Type B pancreatic cell (in vitro differentiated cells): ENCODE results near the gene DNAH11. TPM values are rescaled to one million over a fixed set of nuclear protein-coding genes. Genes with fewer than 3 reads are reported as not detected.

Experiments used
- DNase-seq: peaks from one replicate; pipeline ENCODE4 v3.0.0; 2021; ENCODE audit warnings: mixed read lengths; ENCODE audit not compliant: unreplicated experiment; ENCODE audit errors: extremely low spot score
- H3K27ac Mint-ChIP-seq: 2 replicates; pipeline ENCODE4 v1.8.0; 2021; ENCODE audit warnings: mild to moderate bottlenecking, mixed read lengths
- H3K27me3 Mint-ChIP-seq: 2 replicates; pipeline ENCODE4 v1.8.0; 2021; ENCODE audit warnings: mixed read lengths
- H3K36me3 Mint-ChIP-seq: 2 replicates; pipeline ENCODE4 v1.8.0; 2021; ENCODE audit warnings: mixed read lengths
- H3K4me1 Mint-ChIP-seq: one replicate; pipeline ENCODE4 v1.8.0; 2021; ENCODE audit warnings: mixed read lengths; ENCODE audit not compliant: unreplicated experiment
- H3K4me3 Mint-ChIP-seq: 2 replicates; pipeline ENCODE4 v1.8.0; 2021; ENCODE audit warnings: mild to moderate bottlenecking, mixed read lengths
- H3K9me3 Mint-ChIP-seq: 2 replicates; pipeline ENCODE4 v1.8.0; 2021; ENCODE audit warnings: mixed read lengths
- CTCF ChIP-seq: fragments of 200-600 bp; sonication (generic); conservative IDR thresholded peaks from 2 replicates; pipeline ENCODE4 v1.5.0; 2021; ENCODE audit warnings: antibody characterized with exemption, mild to moderate bottlenecking
- total RNA-seq: library from RNA; stranded (reverse); gene quantifications from 2 replicates; pipeline ENCODE4 v1.2.1, GENCODE V29; 2021; ENCODE audit warnings: low replicate concordance

Gene DNAH11
- total RNA-seq, 1 donor from 2014 or later = 3.2 TPM

GRCh38 chr7:21754963-21755362 is 212.1 kb downstream of the DNAH11 start:
- Mint-ChIP-seq H3K27me3 (no peaks in the 10 kb centered on the region), H3K4me3 (no peak overlapping the region), H3K27ac (no peak overlapping the region), H3K9me3 (no peaks in the 10 kb centered on the region), H3K4me1 (no peaks in the 10 kb centered on the region), H3K36me3 (no peaks in the 10 kb centered on the region)
- no peak for DNase-seq
- no peak for TF ChIP-seq CTCF

GRCh38 chr7:21757537-21758282 is 214.9 kb downstream of the DNAH11 start:
- DNase-seq = no peak
- H3K27me3 Mint-ChIP-seq = peaks cover 2% of the 10 kb centered on the region
- H3K36me3 Mint-ChIP-seq = no peaks in the 10 kb centered on the region
- no peak overlapping the region for H3K27ac Mint-ChIP-seq
- no peaks in the 10 kb centered on the region for H3K4me1 Mint-ChIP-seq
- no peaks in the 10 kb centered on the region for H3K9me3 Mint-ChIP-seq
- TF ChIP-seq CTCF = no peak
- H3K4me3 Mint-ChIP-seq = no peak overlapping the region

- peaks cover 3% of the 10 kb centered on the region for H3K27me3 Mint-ChIP-seq
- no peaks in the 10 kb centered on the region for H3K9me3 Mint-ChIP-seq
- no peak for DNase-seq
Measured at GRCh38 chr7:21758286-21758685, 215.4 kb downstream of the DNAH11 start.

GRCh38 chr7:21762469-21762868 is 219.6 kb downstream of the DNAH11 start:
- no peak for TF ChIP-seq CTCF
- Mint-ChIP-seq H3K4me3 (no peak overlapping the region), H3K9me3 (no peaks in the 10 kb centered on the region), H3K27ac (no peak overlapping the region), H3K27me3 (peaks cover 25% of the 10 kb centered on the region), H3K36me3 (no peaks in the 10 kb centered on the region), H3K4me1 (peaks cover 13% of the 10 kb centered on the region)
- DNase-seq = no peak

More at GRCh38 chr7:21758286-21758685, 215.4 kb downstream of the DNAH11 start:
- no peak for TF ChIP-seq CTCF
- Mint-ChIP-seq H3K4me1 (no peaks in the 10 kb centered on the region), H3K4me3 (no peak overlapping the region), H3K36me3 (no peaks in the 10 kb centered on the region), H3K27ac (no peak overlapping the region)

- peaks cover 13% of the 10 kb centered on the region for H3K4me1 Mint-ChIP-seq
- DNase-seq = no peak
- peaks cover 33% of the 10 kb centered on the region for H3K27me3 Mint-ChIP-seq
- no peaks in the 10 kb centered on the region for H3K9me3 Mint-ChIP-seq
- TF ChIP-seq CTCF = no peak
- no peak overlapping the region for H3K27ac Mint-ChIP-seq
- H3K36me3 Mint-ChIP-seq = no peaks in the 10 kb centered on the region
- H3K4me3 Mint-ChIP-seq = no peak overlapping the region
Measured at GRCh38 chr7:21763818-21764217, 221.0 kb downstream of the DNAH11 start.
